ENCODE data around the gene ECSIT.
"Not testable (repeated sequence)": the region's sequence is repeated elsewhere in the genome, so short reads cannot be mapped to it uniquely, and the experiment has no call there.

The ECSIT gene

GRCh38 chr19:11566164-11566563 lies 37.2 kb upstream of the ECSIT start:
- no peak for DNase-seq (ENCODE audit: low read depth)
- no peak overlapping the region for H3K4me3 ChIP-seq (ENCODE audit: low read length)
- TF ChIP-seq, protein P1, sequence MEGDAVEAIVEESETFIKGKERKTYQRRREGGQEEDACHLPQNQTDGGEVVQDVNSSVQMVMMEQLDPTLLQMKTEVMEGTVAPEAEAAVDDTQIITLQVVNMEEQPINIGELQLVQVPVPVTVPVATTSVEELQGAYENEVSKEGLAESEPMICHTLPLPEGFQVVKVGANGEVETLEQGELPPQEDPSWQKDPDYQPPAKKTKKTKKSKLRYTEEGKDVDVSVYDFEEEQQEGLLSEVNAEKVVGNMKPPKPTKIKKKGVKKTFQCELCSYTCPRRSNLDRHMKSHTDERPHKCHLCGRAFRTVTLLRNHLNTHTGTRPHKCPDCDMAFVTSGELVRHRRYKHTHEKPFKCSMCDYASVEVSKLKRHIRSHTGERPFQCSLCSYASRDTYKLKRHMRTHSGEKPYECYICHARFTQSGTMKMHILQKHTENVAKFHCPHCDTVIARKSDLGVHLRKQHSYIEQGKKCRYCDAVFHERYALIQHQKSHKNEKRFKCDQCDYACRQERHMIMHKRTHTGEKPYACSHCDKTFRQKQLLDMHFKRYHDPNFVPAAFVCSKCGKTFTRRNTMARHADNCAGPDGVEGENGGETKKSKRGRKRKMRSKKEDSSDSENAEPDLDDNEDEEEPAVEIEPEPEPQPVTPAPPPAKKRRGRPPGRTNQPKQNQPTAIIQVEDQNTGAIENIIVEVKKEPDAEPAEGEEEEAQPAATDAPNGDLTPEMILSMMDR (IDR thresholded peaks at IDR 0.05; ENCODE audit: insufficient read depth, low read depth, low read length, missing control alignments): no peak

GRCh38 chr19:11565649-11565980 lies 36.7 kb upstream of the ECSIT start:
- H3K4me3 ChIP-seq (ENCODE audit: low read length); DNase-seq (ENCODE audit: low read depth): not testable (repeated sequence)

- not testable (repeated sequence) for H3K4me3 ChIP-seq (ENCODE audit: low read length); DNase-seq (ENCODE audit: low read depth)
Observed at GRCh38 chr19:11564082-11564807, 35.3 kb upstream of the ECSIT start.

- no peak overlapping the region for H3K4me3 ChIP-seq (ENCODE audit: low read length)
- DNase-seq (ENCODE audit: low read depth): no peak
- TF ChIP-seq, protein P1 (IDR thresholded peaks at IDR 0.05; ENCODE audit: insufficient read depth, low read depth, low read length, missing control alignments): no peak
Observed at GRCh38 chr19:11563532-11563931, 34.6 kb upstream of the ECSIT start.

DNA sequence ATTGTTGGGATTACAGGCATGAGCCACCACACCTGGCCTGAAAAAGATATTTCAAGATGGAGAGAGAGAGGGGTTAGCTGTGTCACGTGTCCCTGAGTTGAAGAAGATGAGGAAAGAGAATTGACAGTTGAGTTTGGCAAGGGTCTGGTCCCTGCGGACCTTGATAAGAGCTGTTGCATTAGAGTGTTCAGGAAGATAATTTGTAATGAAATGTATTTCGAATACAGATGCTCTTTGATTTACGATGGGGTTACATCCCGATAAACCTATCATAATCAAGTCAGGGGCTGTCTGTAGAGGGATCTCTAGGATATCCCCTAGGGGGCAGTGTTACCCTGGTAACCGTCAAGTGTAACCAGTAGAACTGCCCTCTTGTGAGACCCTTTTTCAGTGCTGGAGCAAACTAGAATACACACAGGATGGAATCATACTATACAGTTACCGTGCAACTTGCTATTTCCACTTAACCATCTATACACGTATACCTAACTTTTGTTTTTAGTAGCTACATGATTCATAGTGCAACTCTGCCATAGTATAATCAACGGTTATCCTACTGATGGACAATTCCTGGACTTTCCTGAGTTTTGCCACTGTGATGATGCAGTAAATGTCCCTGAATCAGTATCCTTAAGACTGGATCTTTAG lies 31.6 kb upstream of the ECSIT start:
- no peak overlapping the region for H3K4me3 ChIP-seq (ENCODE audit: low read length)
- TF ChIP-seq, protein P1 (IDR thresholded peaks at IDR 0.05; ENCODE audit: insufficient read depth, low read depth, low read length, missing control alignments): peak; percentile 72
- peak; percentile 73 for DNase-seq (ENCODE audit: low read depth)

GRCh38 chr19:11558881-11559828 lies 30.2 kb upstream of the ECSIT start, which contains the start of gene ELOF1:
Gene ELOF1 (minus strand): TSS chr19:11559230. CDS start chr19:11554347, 4,883 bp downstream.
- TF ChIP-seq, protein P1 (IDR thresholded peaks at IDR 0.05; ENCODE audit: insufficient read depth, low read depth, low read length, missing control alignments): peak; percentile 36
- H3K4me3 ChIP-seq (ENCODE audit: low read length): peak within 1 kb of the TSS; percentile 95
- DNase-seq (ENCODE audit: low read depth): peak; percentile 99

DNA sequence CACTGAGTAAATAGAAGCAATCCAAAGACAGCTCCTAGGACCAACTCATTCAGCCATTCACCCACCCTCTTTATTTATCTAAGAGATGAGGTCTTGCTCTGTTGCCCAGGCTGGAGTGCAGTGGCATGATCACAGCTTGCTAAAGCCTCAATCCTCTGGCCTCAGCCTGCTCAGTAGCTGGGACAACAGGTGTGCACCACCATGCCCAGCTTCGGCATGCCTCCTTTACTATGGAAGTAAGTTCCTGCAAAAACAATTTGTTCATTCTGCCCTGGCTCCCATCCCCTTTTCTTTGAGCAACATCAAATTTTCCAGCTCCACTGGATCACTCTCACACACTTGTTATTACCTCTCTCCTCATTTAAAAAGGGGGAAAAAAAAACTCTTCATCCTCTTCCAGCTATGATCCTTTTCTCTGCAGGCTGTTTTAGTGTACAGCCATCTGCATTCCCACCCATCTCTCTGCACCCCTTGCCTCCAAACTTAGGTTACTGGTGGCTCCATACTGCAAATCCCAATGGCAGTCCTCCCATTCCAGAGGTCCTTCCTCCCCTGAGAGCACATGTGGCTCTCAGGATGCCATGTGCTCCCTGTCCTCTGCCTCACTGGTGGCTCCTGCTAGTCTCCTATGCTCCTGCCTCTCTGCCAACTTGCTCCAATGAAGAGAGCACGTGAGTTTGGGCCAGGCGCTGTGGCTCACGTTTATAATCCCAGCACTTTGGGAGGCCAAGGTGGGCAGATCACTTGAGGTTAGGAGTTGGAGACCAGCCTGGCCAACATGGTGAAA lies 27.9 kb upstream of the ECSIT start:
- H3K4me3 ChIP-seq (ENCODE audit: low read length): no peak overlapping the region
- DNase-seq (ENCODE audit: low read depth): no peak
- TF ChIP-seq, protein P1 (IDR thresholded peaks at IDR 0.05; ENCODE audit: insufficient read depth, low read depth, low read length, missing control alignments): no peak
